ENCODE data around the gene YPEL4.

The YPEL4 gene

GRCh38 chr11:57620467-57620866 is 29.2 kb downstream of the YPEL4 start:
- H3K27ac ChIP-seq, result no peak overlapping the region
- H3K36me3 ChIP-seq, result no peaks in the 10 kb centered on the region
- H3K27me3 ChIP-seq (ENCODE audit: insufficient read depth, low read depth, severe bottlenecking), result peaks cover 60% of the 10 kb centered on the region
- DNase-seq, result no peak
- peaks cover 11% of the 10 kb centered on the region for H3K9me3 ChIP-seq (ENCODE audit: severe bottlenecking)
- H3K4me3 ChIP-seq (ENCODE audit: low read depth, low read length), result no peak overlapping the region
- TF ChIP-seq CTCF (IDR thresholded peaks at IDR 0.05; ENCODE audit: low read depth, low read length), result no peak

GRCh38 chr11:57619331-57619730 is 30.4 kb downstream of the YPEL4 start:
- Histone ChIP-seq H3K27ac (no peak overlapping the region), H3K4me3 (ENCODE audit: low read depth, low read length) (no peak overlapping the region), H3K9me3 (ENCODE audit: severe bottlenecking) (peaks cover 11% of the 10 kb centered on the region), H3K36me3 (no peaks in the 10 kb centered on the region), H3K27me3 (ENCODE audit: insufficient read depth, low read depth, severe bottlenecking) (peaks cover 60% of the 10 kb centered on the region)
- DNase-seq, result no peak
- peak; percentile 45; the same call in 1 of the 2 replicates for TF ChIP-seq CTCF (IDR thresholded peaks at IDR 0.05; ENCODE audit: low read depth, low read length)

- no peak for DNase-seq
- no peaks in the 10 kb centered on the region for H3K36me3 ChIP-seq
- no peak for TF ChIP-seq CTCF (IDR thresholded peaks at IDR 0.05; ENCODE audit: low read depth, low read length)
- H3K27ac ChIP-seq, result no peak overlapping the region
- no peak overlapping the region for H3K4me3 ChIP-seq (ENCODE audit: low read depth, low read length)
- H3K9me3 ChIP-seq (ENCODE audit: severe bottlenecking), result peaks cover 11% of the 10 kb centered on the region
- peaks cover 60% of the 10 kb centered on the region for H3K27me3 ChIP-seq (ENCODE audit: insufficient read depth, low read depth, severe bottlenecking)
Measured at GRCh38 chr11:57618438-57618837, 31.3 kb downstream of the YPEL4 start.

- no peak for DNase-seq
- no peak overlapping the region for H3K27ac ChIP-seq
- peaks cover 66% of the 10 kb centered on the region for H3K27me3 ChIP-seq (ENCODE audit: insufficient read depth, low read depth, severe bottlenecking)
- H3K36me3 ChIP-seq, result no peaks in the 10 kb centered on the region
- TF ChIP-seq CTCF (IDR thresholded peaks at IDR 0.05; ENCODE audit: low read depth, low read length), result no peak
- peaks cover 11% of the 10 kb centered on the region for H3K9me3 ChIP-seq (ENCODE audit: severe bottlenecking)
- no peak overlapping the region for H3K4me3 ChIP-seq (ENCODE audit: low read depth, low read length)
Measured at GRCh38 chr11:57616595-57616994, 33.1 kb downstream of the YPEL4 start.

- Histone ChIP-seq H3K4me3 (ENCODE audit: low read depth, low read length) (no peak overlapping the region), H3K36me3 (no peaks in the 10 kb centered on the region), H3K9me3 (ENCODE audit: severe bottlenecking) (peaks cover 11% of the 10 kb centered on the region), H3K27me3 (ENCODE audit: insufficient read depth, low read depth, severe bottlenecking) (peaks cover 76% of the 10 kb centered on the region), H3K27ac (no peak overlapping the region)
- no peak for DNase-seq
- no peak for TF ChIP-seq CTCF (IDR thresholded peaks at IDR 0.05; ENCODE audit: low read depth, low read length)
Measured at GRCh38 chr11:57615308-57615707, 34.4 kb downstream of the YPEL4 start.

- peaks cover 86% of the 10 kb centered on the region for H3K27me3 ChIP-seq (ENCODE audit: insufficient read depth, low read depth, severe bottlenecking)
- no peak for DNase-seq
- H3K36me3 ChIP-seq, result no peaks in the 10 kb centered on the region
- TF ChIP-seq CTCF (IDR thresholded peaks at IDR 0.05; ENCODE audit: low read depth, low read length), result no peak
- H3K9me3 ChIP-seq (ENCODE audit: severe bottlenecking), result peaks cover 5% of the 10 kb centered on the region
- H3K27ac ChIP-seq, result no peak overlapping the region
- no peak overlapping the region for H3K4me3 ChIP-seq (ENCODE audit: low read depth, low read length)
Measured at GRCh38 chr11:57614234-57614772, 35.4 kb downstream of the YPEL4 start.

Data from WERI-Rb-1 (cell line).